ENCODE data around the gene C1QB. TPM values are rescaled to one million over a fixed set of nuclear protein-coding genes. Genes with fewer than 3 reads are reported as not detected.

The C1QB gene
- total RNA-seq, 2 experiments from 2014 or later, result not detected

- no peak overlapping the region for H3K27ac ChIP-seq (ENCODE audit: low read depth, low read length, poor library complexity, severe bottlenecking)
- H3K36me3 ChIP-seq (ENCODE audit: insufficient read depth, low read length), result no peaks in the 10 kb centered on the region
- DNase-seq (ENCODE audit: low spot score), result no peak
- H3K4me1 ChIP-seq (ENCODE audit: insufficient read depth, low read length, poor library complexity, severe bottlenecking), result no peaks in the 10 kb centered on the region
- H3K4me2 ChIP-seq (ENCODE audit: low read length), result no peak overlapping the region
- TF ChIP-seq, protein P1, sequence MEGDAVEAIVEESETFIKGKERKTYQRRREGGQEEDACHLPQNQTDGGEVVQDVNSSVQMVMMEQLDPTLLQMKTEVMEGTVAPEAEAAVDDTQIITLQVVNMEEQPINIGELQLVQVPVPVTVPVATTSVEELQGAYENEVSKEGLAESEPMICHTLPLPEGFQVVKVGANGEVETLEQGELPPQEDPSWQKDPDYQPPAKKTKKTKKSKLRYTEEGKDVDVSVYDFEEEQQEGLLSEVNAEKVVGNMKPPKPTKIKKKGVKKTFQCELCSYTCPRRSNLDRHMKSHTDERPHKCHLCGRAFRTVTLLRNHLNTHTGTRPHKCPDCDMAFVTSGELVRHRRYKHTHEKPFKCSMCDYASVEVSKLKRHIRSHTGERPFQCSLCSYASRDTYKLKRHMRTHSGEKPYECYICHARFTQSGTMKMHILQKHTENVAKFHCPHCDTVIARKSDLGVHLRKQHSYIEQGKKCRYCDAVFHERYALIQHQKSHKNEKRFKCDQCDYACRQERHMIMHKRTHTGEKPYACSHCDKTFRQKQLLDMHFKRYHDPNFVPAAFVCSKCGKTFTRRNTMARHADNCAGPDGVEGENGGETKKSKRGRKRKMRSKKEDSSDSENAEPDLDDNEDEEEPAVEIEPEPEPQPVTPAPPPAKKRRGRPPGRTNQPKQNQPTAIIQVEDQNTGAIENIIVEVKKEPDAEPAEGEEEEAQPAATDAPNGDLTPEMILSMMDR (conservative IDR thresholded peaks at IDR 0.05; ENCODE audit: low read length), result no peak
- TF ChIP-seq EZH2phosphoT487 (IDR thresholded peaks at IDR 0.05; ENCODE audit: borderline replicate concordance, low read depth, low read length), result no peak
- H3K9me2 ChIP-seq (ENCODE audit: insufficient read depth, low read length), result no peaks in the 10 kb centered on the region
- no peaks in the 10 kb centered on the region for H3K9me3 ChIP-seq (ENCODE audit: low read length)
- H2AFZ ChIP-seq (ENCODE audit: low read length), result no peak overlapping the region
- CTCF ChIA-PET (ENCODE audit: unreplicated experiment), result no interaction called here
- no peak overlapping the region for H3K4me3 ChIP-seq (ENCODE audit: low read depth, low read length, poor library complexity, severe bottlenecking)
- no peaks in the 10 kb centered on the region for H4K20me1 ChIP-seq (ENCODE audit: insufficient read depth, low read length)
- H3K79me2 ChIP-seq (ENCODE audit: insufficient read depth, low read depth, low read length), result no peaks in the 10 kb centered on the region
- BruUV-seq (replicated peaks), result no TSS peak
- intact Hi-C loops (cut with micrococcal nuclease; ENCODE audit: unreplicated experiment), result no loop called here
- POLR2A ChIA-PET, result interaction anchor here (0.6 kb wide), 1 partner anchor 1885 kb away, joined by 3 read pairs; no protein-coding TSS in a partner anchor
Observed at GRCh38 chr1:22691031-22691753, 38.2 kb downstream of the C1QB start.

DNA sequence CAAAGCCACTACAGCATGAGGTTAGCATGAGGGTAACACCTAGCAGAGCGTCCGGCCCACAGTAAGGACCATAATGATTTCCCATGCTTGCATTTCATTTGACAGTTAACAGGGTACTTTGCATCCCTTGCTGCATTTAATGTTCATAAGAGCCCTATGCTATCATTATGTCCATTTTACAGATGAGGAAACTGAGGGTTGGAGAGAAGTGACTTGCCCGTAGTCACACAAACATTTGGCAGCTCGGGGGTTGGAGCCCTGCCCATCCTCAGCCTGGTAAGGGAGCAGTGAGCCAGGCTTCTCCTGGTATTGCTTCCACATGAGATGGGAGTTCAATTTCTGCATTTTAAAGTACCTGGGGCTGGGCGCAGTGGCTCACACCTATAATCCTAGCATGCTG is 41.1 kb downstream of the C1QB start:
- POLR2A ChIA-PET, result no interaction called here
- Histone ChIP-seq H3K79me2 (ENCODE audit: insufficient read depth, low read depth, low read length) (no peaks in the 10 kb centered on the region), H3K9me3 (ENCODE audit: low read length) (no peaks in the 10 kb centered on the region), H3K4me2 (ENCODE audit: low read length) (no peak overlapping the region), H4K20me1 (ENCODE audit: insufficient read depth, low read length) (no peaks in the 10 kb centered on the region), H2AFZ (ENCODE audit: low read length) (no peak overlapping the region), H3K9me2 (ENCODE audit: insufficient read depth, low read length) (no peaks in the 10 kb centered on the region), H3K36me3 (ENCODE audit: insufficient read depth, low read length) (no peaks in the 10 kb centered on the region), H3K4me3 (ENCODE audit: low read depth, low read length, poor library complexity, severe bottlenecking) (no peak overlapping the region), H3K27ac (ENCODE audit: low read depth, low read length, poor library complexity, severe bottlenecking) (no peak overlapping the region), H3K4me1 (ENCODE audit: insufficient read depth, low read length, poor library complexity, severe bottlenecking) (no peaks in the 10 kb centered on the region)
- BruUV-seq (replicated peaks), result no TSS peak
- TF ChIP-seq EZH2phosphoT487 (IDR thresholded peaks at IDR 0.05; ENCODE audit: borderline replicate concordance, low read depth, low read length), result no peak
- TF ChIP-seq, protein P1 (conservative IDR thresholded peaks at IDR 0.05; ENCODE audit: low read length), result no peak
- CTCF ChIA-PET (ENCODE audit: unreplicated experiment), result no interaction called here
- intact Hi-C loops (cut with micrococcal nuclease; ENCODE audit: unreplicated experiment), result no loop called here
- no peak for DNase-seq (ENCODE audit: low spot score)

- no peak for TF ChIP-seq EZH2phosphoT487 (IDR thresholded peaks at IDR 0.05; ENCODE audit: borderline replicate concordance, low read depth, low read length)
- TF ChIP-seq, protein P1 (conservative IDR thresholded peaks at IDR 0.05; ENCODE audit: low read length), result no peak
- no peak for DNase-seq (ENCODE audit: low spot score)
- H3K79me2 ChIP-seq (ENCODE audit: insufficient read depth, low read depth, low read length), result no peaks in the 10 kb centered on the region
- intact Hi-C loops (cut with micrococcal nuclease; ENCODE audit: unreplicated experiment), result no loop called here
- ChIA-PET CTCF (ENCODE audit: unreplicated experiment) (no interaction called here), POLR2A (no interaction called here)
- H3K9me2 ChIP-seq (ENCODE audit: insufficient read depth, low read length), result no peaks in the 10 kb centered on the region
- no peak overlapping the region for H3K27ac ChIP-seq (ENCODE audit: low read depth, low read length, poor library complexity, severe bottlenecking)
- H3K4me2 ChIP-seq (ENCODE audit: low read length), result no peak overlapping the region
- H3K4me3 ChIP-seq (ENCODE audit: low read depth, low read length, poor library complexity, severe bottlenecking), result no peak overlapping the region
- no peaks in the 10 kb centered on the region for H4K20me1 ChIP-seq (ENCODE audit: insufficient read depth, low read length)
- no peaks in the 10 kb centered on the region for H3K4me1 ChIP-seq (ENCODE audit: insufficient read depth, low read length, poor library complexity, severe bottlenecking)
- H3K36me3 ChIP-seq (ENCODE audit: insufficient read depth, low read length), result no peaks in the 10 kb centered on the region
- no peaks in the 10 kb centered on the region for H3K9me3 ChIP-seq (ENCODE audit: low read length)
- BruUV-seq (replicated peaks), result no TSS peak
- H2AFZ ChIP-seq (ENCODE audit: low read length), result no peak overlapping the region
Observed at GRCh38 chr1:22696610-22697009, 43.6 kb downstream of the C1QB start.

Data from OCI-LY7 (cell line).